ENCODE results near the gene ROR1. TPM values are rescaled to one million over a fixed set of nuclear protein-coding genes. Genes with fewer than 3 reads are reported as not detected.

The ROR1 gene
- total and polyA plus RNA-seq, 2 experiments from 2014 or later: 27.6 to 47.8 TPM

GRCh38 chr1:63906047-63906704 is 132.4 kb downstream of the ROR1 start:
- H3K27ac ChIP-seq: no peak overlapping the region
- no peaks in the 10 kb centered on the region for H3K9me3 ChIP-seq (ENCODE audit: low read depth)
- peaks cover 23% of the 10 kb centered on the region for H3K4me1 ChIP-seq (ENCODE audit: low read depth)
- TF ChIP-seq, protein P1, sequence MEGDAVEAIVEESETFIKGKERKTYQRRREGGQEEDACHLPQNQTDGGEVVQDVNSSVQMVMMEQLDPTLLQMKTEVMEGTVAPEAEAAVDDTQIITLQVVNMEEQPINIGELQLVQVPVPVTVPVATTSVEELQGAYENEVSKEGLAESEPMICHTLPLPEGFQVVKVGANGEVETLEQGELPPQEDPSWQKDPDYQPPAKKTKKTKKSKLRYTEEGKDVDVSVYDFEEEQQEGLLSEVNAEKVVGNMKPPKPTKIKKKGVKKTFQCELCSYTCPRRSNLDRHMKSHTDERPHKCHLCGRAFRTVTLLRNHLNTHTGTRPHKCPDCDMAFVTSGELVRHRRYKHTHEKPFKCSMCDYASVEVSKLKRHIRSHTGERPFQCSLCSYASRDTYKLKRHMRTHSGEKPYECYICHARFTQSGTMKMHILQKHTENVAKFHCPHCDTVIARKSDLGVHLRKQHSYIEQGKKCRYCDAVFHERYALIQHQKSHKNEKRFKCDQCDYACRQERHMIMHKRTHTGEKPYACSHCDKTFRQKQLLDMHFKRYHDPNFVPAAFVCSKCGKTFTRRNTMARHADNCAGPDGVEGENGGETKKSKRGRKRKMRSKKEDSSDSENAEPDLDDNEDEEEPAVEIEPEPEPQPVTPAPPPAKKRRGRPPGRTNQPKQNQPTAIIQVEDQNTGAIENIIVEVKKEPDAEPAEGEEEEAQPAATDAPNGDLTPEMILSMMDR (IDR thresholded peaks at IDR 0.05; ENCODE audit: low read depth, low read length): no peak
- no peaks in the 10 kb centered on the region for H3K27me3 ChIP-seq
- no peaks in the 10 kb centered on the region for H3K36me3 ChIP-seq
- no peak for DNase-seq (ENCODE audit: low read depth in 1 of 2, low spot score in 1 of 2)
- H3K4me3 ChIP-seq: no peak overlapping the region

DNA sequence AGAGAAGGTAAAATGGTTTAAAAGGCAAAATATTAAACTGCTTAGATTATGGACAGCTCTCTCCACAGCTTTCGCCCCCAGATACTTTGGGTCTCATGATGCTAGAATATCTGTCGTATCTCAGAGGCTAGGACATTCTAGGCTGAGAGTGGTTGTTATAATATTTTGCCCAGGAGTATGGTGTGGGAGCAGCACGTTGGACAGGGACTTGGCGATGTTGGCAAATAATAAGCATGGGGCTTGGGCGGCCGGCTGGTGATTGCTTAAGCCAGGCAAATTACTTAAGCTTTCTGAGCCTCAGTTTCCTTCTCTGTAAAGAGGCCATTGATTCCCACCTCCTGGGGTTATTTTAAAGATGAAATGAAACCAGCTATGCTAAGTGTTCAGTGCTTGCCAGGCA is 133.2 kb downstream of the ROR1 start:
- no peak overlapping the region for H3K27ac ChIP-seq

GRCh38 chr1:63908016-63908415 is 134.2 kb downstream of the ROR1 start:
- DNase-seq (ENCODE audit: low read depth in 1 of 2, low spot score in 1 of 2): no peak
- H3K27ac ChIP-seq: no peak overlapping the region
- peaks cover 33% of the 10 kb centered on the region for H3K4me1 ChIP-seq (ENCODE audit: low read depth)
- no peaks in the 10 kb centered on the region for H3K9me3 ChIP-seq (ENCODE audit: low read depth)
- TF ChIP-seq, protein P1 (IDR thresholded peaks at IDR 0.05; ENCODE audit: low read depth, low read length): no peak
- H3K27me3 ChIP-seq: no peaks in the 10 kb centered on the region
- H3K36me3 ChIP-seq: no peaks in the 10 kb centered on the region
- H3K4me3 ChIP-seq: no peak overlapping the region

More for the DNA sequence above, 133.2 kb downstream of the ROR1 start:
- Histone ChIP-seq H3K4me1 (ENCODE audit: low read depth) (peaks cover 24% of the 10 kb centered on the region), H3K36me3 (no peaks in the 10 kb centered on the region), H3K9me3 (ENCODE audit: low read depth) (no peaks in the 10 kb centered on the region), H3K27me3 (no peaks in the 10 kb centered on the region), H3K4me3 (no peak overlapping the region)
- TF ChIP-seq, protein P1 (IDR thresholded peaks at IDR 0.05; ENCODE audit: low read depth, low read length): no peak
- DNase-seq (ENCODE audit: low read depth in 1 of 2, low spot score in 1 of 2): no peak

DNA sequence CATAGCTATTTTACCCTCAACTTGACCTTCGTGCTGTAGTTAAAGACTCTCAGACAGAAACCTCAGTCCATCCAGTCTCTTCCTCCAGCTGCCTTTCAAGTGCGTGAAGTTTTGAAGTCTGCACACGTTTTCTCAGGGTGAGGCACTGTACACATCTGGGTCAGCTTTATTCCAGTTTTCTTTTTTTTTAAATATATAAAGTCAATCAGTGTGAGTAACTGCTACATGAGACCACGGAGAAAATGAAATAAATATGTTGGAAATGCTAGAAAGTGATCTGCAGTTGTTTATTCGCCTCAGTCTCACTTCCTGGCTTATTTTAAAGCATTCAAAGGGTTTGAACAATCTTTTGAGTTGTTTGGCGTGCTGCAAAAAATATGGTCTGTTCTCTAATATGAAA is 135.7 kb downstream of the ROR1 start:
- no peak overlapping the region for H3K27ac ChIP-seq
- H3K36me3 ChIP-seq: no peaks in the 10 kb centered on the region
- TF ChIP-seq, protein P1 (IDR thresholded peaks at IDR 0.05; ENCODE audit: low read depth, low read length): no peak
- H3K9me3 ChIP-seq (ENCODE audit: low read depth): no peaks in the 10 kb centered on the region
- H3K4me1 ChIP-seq (ENCODE audit: low read depth): peaks cover 45% of the 10 kb centered on the region
- no peak overlapping the region for H3K4me3 ChIP-seq
- H3K27me3 ChIP-seq: no peaks in the 10 kb centered on the region
- DNase-seq (ENCODE audit: low read depth in 1 of 2, low spot score in 1 of 2): no peak

- no peak for DNase-seq (ENCODE audit: low read depth in 1 of 2, low spot score in 1 of 2)
- TF ChIP-seq, protein P1 (IDR thresholded peaks at IDR 0.05; ENCODE audit: low read depth, low read length): no peak
- H3K4me3 ChIP-seq: no peak overlapping the region
- H3K27me3 ChIP-seq: no peaks in the 10 kb centered on the region
- H3K9me3 ChIP-seq (ENCODE audit: low read depth): no peaks in the 10 kb centered on the region
- H3K27ac ChIP-seq: no peak overlapping the region
- peaks cover 37% of the 10 kb centered on the region for H3K4me1 ChIP-seq (ENCODE audit: low read depth)
- no peaks in the 10 kb centered on the region for H3K36me3 ChIP-seq
Measured at GRCh38 chr1:63911049-63911448, 137.2 kb downstream of the ROR1 start.
